Central memory CD4-positive, alpha-beta T cell (primary cell): Measurements from ENCODE around the gene ABCC2.
"Not testable (repeated sequence)": the region's sequence is repeated elsewhere in the genome, so short reads cannot be mapped to it uniquely, and the experiment has no call there.

Source experiments
- DNase-seq: peaks from one replicate; pipeline ENCODE4 v3.0.0; 2022

Gene ABCC2

DNA sequence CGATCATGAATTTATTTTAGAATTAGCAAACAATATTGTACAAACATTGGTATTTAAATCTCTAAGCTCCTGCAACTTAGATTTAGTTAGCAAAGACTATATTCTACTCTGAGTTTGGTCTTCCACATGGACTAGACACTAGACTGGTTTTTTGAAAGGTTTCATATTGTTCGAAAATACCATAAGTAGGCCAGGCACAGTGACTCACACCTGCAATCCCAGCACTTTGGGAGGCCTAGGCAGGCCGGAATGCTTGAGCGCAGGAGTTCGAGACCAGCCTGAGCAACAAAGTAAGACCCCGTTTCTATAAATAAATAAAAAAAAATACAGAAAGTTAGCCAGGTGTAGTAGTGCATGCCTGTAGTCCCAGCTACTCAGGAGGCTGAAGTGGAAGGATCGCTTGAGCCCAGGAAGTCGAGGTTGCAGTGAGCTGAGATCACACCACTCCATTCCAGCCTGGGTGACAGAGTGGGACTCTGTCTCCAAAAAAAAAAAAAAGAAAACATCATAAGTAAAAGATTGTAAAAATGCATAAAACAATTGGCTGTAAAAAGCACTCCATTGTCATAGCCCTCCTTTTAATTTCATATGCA, 73.1 kb downstream of the ABCC2 start:
- DNase-seq, result no peak

DNA sequence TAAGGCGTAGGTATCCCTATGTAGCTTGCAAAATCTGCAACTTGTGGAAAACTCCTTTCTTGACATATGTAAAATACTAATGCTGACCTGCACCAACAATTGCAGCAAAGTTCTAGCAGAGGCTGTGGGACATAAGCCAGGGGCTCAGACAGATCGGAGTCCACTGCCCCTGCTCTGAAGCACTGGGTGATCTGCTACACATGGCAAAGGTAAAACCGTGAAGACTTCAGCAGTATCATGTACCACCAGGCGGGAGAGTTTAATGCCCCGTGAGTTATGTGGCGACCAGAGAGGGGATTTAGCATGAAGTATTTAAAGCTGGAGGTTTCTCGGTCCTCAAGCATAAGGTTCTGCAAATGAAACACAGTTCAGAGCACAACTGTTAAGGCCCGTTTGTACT, 76.4 kb downstream of the ABCC2 start:
- DNase-seq, result no peak

DNA sequence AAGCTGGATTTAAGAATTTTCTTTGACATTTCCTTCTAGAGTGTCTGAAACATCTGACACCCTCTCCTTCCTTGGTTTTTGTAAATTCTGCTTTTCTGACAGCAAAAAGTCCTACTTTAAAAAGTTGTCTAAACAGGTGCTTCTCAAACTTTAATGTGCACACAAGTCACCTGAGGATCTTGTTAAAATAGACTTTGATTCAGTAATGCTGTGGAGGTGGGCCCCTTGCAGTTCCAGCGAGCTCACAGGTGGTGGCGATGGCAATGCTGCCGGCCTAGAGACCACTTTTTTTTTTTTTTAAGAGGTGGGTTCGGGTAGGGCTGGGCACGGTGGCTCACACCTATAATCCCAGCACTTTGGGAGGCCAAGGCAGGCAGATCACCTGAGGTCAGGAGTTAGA, 77.1 kb downstream of the ABCC2 start:
- DNase-seq, result no peak

DNA sequence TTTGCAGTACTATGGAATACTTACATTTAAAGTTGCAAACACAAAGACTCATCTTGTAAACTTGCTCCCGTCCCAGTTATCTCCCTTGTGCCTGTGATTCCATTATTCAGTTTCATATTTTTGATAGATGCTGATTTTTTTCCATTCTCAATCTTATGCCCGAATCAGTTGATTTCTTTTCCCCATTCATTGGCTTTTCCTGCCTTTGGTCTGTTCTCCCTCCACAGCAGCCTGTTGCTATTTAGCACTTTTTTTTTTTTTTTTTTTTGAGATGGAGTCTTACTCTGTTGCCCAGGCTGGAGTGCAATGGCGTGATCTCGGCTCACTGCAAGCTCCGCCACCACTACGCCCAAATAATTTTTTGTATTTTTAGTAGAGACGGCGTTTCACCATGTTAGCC, 78.0 kb downstream of the ABCC2 start:
- DNase-seq, result no peak

DNA sequence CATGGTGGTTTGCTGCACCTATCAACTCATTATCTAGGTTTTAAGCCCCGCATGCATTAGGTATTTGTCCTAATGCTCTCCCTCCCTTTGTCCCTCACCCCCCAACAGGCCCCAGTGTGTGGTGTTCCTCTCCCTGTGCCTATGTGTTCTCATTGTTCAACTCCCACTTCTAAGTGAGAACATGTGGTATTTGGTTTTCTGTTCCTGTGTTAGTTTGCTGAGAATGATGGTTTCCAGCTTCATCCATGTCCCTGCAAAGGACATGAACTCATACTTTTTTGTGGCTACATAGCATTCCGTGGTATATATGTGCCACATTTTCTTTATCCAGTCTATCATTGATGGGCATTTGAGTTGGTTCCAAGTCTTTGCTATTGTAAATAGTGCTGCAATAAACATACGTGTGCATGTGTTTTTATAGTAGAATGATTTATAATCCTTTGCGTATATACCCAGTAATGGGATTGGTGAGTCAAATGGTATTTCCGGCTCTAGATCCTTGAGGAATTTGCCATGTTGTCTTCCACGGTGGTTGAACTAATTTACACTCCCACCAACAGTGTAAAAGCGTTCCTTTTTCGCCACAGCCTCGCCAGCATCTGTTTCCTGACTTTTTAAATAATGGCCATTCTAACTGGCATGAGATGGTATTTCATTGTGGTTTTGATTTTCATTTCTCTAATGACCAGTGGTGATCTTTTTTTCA, 81.2 kb downstream of the ABCC2 start:
- not testable (repeated sequence) for DNase-seq

DNA sequence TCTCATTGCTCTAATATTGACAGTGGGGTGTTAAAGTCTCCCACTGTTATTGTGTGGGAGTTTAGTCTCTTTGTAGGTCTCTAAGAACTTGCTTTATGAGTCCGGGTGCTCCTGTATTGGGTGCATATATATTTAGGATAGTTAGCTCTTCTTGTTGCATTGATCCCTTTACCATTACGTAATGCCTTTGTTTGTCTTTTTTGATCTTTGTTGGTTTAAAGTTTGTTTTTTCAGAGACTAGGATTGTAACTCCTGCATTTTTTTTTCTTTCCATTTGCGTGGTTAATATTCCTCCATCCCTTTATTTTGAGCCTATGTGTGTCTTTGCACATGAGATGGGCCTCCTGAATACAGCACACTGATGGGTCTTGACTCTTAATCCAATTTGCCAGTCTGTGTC, 84.8 kb downstream of the ABCC2 start:
- not testable (repeated sequence) for DNase-seq

DNA sequence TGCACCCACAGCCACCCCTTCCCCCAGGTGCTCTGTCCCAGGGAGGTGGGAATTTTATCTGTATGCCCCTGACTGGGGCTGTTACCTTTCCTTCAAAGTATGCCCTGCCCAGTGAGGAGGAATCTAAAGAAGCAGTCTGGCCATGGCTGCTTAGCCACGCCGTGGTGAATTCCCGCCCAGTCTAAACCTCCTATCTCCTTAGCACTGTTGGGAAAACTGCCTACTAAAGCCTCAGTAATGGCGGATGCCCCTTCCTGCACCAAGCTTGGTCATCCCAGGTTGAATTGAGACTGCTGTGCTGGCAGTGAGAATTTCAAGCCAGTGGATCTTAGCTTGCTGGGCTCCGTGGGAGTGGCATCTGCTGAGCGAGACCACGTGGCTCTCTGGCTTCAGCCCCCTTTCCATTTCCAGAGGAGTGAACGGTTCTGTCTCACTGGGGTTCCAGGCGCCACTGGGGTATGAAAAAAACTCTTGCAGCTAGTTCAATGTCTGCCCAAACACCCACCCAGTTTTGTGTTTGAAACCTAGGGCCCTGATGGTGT, 87.2 kb downstream of the ABCC2 start:
- DNase-seq, result no peak

DNA sequence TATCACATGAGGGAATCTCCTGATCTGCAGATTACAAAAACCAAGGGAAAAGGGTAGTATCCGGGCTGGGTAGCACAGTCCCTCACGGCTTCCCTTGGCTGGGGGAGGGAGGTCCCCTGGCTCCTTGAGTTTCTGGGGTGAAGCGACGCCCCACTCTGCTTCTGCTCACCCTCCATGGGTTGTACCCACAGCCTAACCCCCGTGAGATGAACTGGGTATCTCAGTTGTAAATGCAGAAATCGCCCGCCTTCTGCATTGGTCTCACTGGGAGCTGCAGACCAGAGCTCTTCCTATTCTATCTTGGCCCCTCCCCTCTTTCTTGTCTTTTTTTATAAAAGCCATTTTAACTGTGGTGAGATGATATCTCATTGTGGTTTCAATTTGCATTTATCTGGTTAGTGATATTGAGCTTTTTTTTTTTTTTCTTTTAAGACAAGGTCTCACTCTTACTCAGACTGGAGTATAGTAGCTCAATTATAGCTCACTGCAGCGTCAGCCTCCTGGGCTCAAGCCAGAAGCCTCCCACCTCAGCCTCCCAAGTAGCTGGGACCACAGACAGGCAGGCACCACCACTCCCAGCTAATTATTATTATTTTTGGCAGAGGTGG, 87.8 kb downstream of the ABCC2 start:
- peak; percentile 76 for DNase-seq

DNA sequence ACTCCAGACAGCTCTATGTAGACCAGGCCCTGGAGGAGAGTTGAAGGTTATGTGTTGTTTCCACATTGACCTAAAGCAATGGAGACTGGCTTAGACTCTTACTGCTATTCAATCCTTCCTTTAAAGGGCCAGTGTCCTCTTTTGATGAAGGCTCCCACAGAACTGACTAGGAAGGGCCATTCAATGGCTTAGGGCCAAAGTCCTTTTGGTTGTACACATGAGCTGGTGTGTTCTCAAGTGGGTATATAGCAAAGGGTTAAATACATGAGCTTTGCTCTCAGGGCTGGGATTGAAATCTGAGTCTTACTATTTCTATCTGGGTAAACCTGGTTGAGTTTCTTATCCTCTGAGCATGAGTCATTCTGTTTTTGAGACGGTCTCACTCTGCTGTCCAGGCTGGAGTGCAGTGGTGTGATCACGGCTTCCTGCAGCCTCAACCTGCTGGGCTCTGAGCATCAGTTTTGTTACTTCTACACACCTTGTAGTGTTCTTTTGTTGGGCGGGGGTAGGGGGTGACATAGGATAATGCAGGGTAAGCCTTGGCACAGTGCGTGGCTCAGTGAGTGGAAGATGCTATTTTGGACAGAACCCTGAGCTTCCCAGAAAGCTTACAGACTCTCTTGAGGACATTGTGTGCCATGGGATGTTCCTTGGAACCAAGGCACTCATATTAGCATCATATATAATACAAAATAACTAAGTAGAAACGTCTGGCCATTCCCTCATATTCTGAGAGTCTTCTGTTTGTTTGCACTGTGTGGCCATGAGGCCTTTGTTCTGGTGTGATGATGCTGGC, 90.1 kb downstream of the ABCC2 start:
- no peak for DNase-seq

DNA sequence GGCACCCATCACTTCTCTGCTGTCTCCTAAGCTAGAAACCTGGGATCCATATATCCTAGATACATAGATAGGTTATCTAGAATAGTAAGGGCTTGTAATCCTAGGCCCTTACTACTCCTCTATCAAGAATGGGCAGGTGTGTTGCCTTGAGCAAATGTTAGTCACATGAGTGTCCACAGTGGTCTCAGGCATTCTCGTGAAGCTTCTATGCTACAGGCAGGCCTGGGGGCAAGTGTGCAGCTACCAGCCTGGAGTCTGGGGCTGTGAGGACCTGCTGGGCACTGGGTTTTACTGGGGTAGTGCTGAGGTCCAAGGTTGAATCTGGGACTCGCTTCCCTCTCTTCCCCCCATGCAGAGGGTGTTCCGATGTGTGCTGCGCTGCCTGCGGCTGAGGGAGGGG, 91.4 kb downstream of the ABCC2 start:
- DNase-seq, result no peak

DNA sequence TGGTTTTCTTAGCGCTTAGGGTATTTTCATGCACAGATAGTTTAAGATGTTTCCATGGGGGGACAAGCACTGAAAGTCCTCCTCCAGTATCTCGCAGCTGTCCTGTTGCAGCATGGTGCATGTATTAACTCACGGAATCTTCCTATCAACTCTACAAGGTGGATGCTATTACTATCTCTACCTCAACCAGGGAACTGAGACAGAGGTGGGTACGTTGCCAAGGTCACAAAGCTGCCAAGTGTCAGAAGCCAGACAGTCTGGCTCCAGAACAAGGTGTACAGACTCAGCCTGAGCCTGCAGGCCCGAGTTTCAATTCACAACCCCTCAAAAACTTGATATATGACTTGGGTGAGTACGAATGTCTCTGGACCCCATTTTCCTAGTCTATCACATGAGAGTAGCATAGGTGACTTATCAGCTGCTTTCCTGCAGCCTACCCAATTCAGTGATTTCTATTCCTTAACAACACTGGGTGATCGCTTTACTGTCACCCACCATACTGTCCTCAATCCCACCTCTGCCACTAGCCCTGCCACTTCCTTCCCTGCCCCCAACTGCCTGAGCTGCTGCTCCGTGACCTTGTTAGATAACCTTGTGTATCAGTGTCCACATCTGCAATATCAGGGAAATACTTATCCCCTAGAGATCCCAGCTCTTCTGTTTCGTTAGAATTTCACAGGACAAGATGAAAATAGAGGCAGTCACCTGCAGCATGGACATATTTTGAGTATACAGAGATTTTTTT, 92.1 kb downstream of the ABCC2 start:
- DNase-seq, result no peak

DNA sequence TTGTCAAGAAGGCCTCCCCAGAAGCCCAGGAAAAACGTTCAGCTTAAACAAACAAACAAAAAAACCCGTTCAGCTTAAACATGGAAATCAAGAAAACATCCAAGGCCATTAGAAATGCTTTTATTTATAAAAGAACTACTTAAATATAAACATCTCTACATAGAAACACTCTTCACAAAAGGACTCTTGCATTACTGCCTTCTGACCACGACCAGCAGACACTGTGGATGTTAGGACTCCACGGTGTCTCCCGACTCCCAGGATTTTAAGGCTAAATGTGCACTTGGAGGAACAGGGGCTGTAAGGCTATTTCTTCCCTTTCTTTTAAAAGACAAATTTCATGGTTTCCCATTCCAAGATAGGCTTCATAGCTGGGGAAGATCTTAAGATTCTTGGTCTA, 93.0 kb downstream of the ABCC2 start:
- DNase-seq, result no peak

DNA sequence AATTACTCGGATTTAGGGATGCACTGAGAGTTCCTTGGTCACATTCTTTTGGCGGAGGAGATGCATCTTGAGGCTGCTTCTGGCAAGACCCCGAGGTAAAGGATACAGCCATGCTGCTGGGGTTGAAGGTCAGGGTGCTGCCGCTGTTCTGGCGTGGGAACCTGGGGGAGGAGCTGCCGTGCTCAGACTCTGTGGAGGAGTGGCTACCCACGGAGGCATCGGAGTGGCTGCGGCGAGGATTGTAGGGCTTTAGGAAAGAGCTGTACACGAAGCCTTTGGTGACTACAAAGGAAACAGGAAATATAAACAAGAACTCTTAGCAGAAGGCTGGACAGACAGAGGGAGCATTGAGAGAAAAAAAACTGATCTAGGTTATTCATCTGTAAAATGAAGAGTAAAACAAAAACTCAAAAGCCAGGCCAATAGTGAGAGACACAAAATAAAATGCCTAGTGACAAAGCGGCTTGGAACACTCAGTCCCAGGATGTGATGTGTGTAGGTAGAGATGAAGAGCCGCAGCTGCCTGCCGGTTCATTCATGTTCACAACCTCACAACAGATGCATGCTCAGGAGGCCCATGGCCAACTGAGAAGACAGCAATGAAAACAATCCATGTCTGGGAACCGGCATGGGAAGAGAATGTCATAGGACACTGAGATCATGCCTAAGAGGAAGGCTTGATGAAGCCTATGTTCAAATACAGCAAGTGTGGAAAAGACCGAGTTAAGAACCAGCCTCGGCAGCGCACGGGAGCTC, 97.8 kb downstream of the ABCC2 start:
- no peak for DNase-seq

DNA sequence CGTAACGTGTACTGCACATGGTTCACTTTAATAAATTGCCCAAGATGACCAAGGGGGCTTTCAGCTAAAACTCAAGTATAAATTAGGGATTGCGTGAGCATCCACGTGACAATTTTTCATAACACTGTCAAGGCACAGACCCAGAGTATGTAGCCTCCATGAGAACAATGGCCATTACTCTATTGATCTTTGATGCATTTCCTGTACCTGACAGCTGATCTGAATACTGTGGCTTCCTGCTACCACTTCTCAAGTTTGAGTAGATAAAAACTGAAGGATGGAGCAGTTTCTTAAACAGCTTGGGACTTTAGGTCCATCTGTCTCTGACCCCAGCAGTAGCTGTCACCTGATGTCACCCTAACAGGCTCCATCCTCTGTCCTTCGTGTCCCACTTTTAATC, 98.9 kb downstream of the ABCC2 start:
- DNase-seq, result no peak

DNA sequence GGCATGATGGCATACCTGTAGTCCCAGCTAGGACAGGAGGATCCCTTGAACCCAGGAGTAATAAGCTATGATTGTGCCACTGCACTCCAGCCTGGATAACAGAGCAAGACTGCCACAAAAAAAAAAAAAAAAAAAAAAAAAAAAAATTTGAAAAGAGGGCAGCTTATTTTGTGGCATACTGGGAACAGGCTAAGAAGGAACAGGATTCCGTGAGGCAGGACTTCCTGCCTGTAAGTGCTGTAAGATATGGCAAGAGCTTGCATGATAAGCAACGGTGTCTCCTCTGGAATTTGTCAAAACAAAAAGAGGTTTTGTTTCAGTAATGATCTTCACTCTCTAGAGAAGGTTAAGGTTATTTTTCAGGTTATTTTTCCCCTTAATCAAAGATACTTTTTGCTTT, 101.1 kb downstream of the ABCC2 start:
- no peak for DNase-seq

DNA sequence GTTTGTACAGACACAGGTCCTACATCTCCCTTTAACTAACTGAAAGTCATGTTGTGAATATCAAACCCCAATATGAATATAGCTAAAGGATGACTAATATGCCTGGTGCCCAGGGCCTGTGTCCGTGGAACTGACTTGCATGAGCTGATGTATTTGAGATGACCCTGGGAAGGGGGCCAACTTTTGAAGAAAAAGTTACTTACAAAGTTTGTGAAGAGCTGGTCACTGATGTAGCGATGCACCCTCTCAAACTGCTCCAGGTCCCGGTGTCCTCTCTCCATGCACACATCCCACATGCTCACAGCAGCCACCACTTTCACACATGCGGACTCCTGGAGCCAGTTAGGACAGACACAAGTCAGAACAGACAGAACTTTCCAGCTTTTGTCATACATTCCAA, 106.2 kb downstream of the ABCC2 start:
- no peak for DNase-seq

DNA sequence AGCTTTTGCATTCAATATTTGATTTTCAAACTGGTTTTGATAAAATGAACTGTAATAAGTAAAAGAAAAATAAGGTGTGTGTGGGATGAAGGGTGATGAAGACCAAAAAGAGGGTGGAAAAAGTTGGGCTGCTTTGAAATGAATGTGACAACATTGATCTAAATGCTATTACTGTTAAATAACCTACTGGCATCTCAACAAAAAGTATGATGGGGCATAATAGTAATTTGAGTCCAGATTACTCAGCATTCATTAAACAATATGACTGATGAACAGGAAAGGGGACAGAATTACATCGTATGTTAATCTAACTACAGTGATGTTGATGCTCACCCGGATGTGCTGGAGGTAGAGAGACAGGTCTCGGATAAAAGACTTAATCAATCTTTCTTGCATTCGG, 112.2 kb downstream of the ABCC2 start:
- no peak for DNase-seq

DNA sequence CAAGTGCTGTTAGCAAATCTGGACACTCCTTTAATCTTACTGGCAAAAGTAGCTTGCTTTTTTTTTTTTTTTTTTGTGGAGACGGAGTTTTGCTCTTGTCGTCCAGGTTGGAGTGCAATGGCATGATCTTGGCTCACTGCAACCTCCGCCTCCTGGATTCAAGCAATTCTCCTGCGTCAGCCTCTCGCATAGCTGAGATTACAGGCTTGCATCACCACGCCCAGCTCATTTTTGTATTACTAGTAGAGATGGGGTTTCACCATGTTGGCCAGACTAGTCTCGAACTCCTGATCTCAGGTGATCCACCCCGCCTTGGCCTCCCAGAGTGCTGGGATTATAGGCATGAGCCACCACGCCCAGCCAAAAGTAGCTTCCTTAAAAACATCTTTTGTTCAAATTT, 112.6 kb downstream of the ABCC2 start:
- not testable (repeated sequence) for DNase-seq

DNA sequence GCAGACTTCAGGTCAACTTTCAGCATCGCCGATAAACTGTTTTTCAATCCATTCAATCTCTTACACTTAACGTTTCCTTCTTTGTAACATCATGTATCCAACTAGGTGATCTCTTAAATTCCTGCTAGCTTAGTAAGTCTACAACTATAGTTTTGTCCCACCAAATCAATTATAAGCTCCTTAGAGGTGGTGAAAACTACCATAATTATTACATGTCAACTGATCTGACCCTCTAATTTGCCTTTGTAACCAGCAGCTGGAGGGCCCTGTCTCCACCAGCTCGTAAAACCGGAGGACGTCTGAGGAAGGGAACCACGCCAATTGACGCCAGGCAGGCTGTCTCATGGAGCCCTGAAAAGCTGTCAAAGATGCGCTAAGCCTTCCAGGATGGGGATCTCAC, 113.4 kb downstream of the ABCC2 start:
- no peak for DNase-seq
